GM18517 (cell line): ENCODE measurements around the gene COL1A2.
A peak's percentile ranks its signal among the peaks of the same experiment; 100 is the strongest.

Experiments used
- ATAC-seq: cut with Tn5 transposase; IDR thresholded peaks from one replicate; pipeline ENCODE4 v1.9.1; 2021; ENCODE audit warnings: mild to moderate bottlenecking, moderate library complexity; ENCODE audit not compliant: unreplicated experiment

The COL1A2 gene

GRCh38 chr7:94382746-94383145, 11.9 kb upstream of the COL1A2 start:
- ATAC-seq, result no peak

GRCh38 chr7:94384315-94384714, 10.4 kb upstream of the COL1A2 start:
- ATAC-seq, result no peak

GRCh38 chr7:94386416-94386815, 8.3 kb upstream of the COL1A2 start:
- ATAC-seq, result no peak

GRCh38 chr7:94388540-94388939, 6.2 kb upstream of the COL1A2 start:
- no peak for ATAC-seq

GRCh38 chr7:94389381-94389780, 5.3 kb upstream of the COL1A2 start:
- no peak for ATAC-seq

- ATAC-seq, result peak; percentile 54
These were observed 2.8 kb upstream of the COL1A2 start for GRCh38 chr7:94391726-94392392.

- ATAC-seq, result no peak
These were observed 2.3 kb upstream of the COL1A2 start for GRCh38 chr7:94392393-94392786.

GRCh38 chr7:94393246-94394108, 1.2 kb upstream of the COL1A2 start:
- ATAC-seq, result no peak

- no peak for ATAC-seq
These were observed 622 bp upstream of the COL1A2 start for GRCh38 chr7:94394109-94394436.

- peak; percentile 92 for ATAC-seq
These were observed 694 bp downstream of the COL1A2 start for GRCh38 chr7:94395141-94396036.

- no peak for ATAC-seq
These were observed 1.3 kb downstream of the COL1A2 start for GRCh38 chr7:94396037-94396431.

- ATAC-seq, result no peak
These were observed 1.9 kb downstream of the COL1A2 start for GRCh38 chr7:94396596-94396995.

- ATAC-seq, result no peak
These were observed 3.0 kb downstream of the COL1A2 start for GRCh38 chr7:94397722-94398121.

- ATAC-seq, result no peak
These were observed 4.1 kb downstream of the COL1A2 start for GRCh38 chr7:94398841-94399240.

GRCh38 chr7:94400022-94400421, 5.3 kb downstream of the COL1A2 start:
- ATAC-seq, result no peak

- ATAC-seq, result no peak
These were observed 6.1 kb downstream of the COL1A2 start for GRCh38 chr7:94400643-94401427.

- no peak for ATAC-seq
These were observed 6.7 kb downstream of the COL1A2 start for GRCh38 chr7:94401428-94401814.

GRCh38 chr7:94403546-94403945, 8.9 kb downstream of the COL1A2 start:
- no peak for ATAC-seq

GRCh38 chr7:94405506-94405905, 10.8 kb downstream of the COL1A2 start:
- no peak for ATAC-seq

- ATAC-seq, result no peak
These were observed 12.0 kb downstream of the COL1A2 start for GRCh38 chr7:94406696-94407095.
